KOPT-K1 (cell line): ENCODE results near the gene ANXA7.

Experiments
- H3K27ac ChIP-seq: fragments of 200-600 bp; sonication (generic); 2 replicates; pipeline ENCODE4 v1.5.1; 2016; ENCODE audit warnings: antibody characterized with exemption, mild to moderate bottlenecking, low read depth, low read length; ENCODE audit not compliant: poor library complexity, severe bottlenecking
- H3K36me3 ChIP-seq: fragments of 200-600 bp; sonication (generic); 2 replicates; pipeline ENCODE4 v1.5.1; 2017; ENCODE audit warnings: antibody characterized with exemption, mild to moderate bottlenecking, low read length, moderate library complexity; ENCODE audit not compliant: insufficient read depth
- H3K9me3 ChIP-seq: fragments of 200-600 bp; sonication (generic); 2 replicates; pipeline ENCODE4 v1.5.1; 2017; ENCODE audit warnings: antibody characterized with exemption, low read length, mild to moderate bottlenecking; ENCODE audit not compliant: insufficient read depth, poor library complexity, severe bottlenecking

Gene ANXA7

DNA sequence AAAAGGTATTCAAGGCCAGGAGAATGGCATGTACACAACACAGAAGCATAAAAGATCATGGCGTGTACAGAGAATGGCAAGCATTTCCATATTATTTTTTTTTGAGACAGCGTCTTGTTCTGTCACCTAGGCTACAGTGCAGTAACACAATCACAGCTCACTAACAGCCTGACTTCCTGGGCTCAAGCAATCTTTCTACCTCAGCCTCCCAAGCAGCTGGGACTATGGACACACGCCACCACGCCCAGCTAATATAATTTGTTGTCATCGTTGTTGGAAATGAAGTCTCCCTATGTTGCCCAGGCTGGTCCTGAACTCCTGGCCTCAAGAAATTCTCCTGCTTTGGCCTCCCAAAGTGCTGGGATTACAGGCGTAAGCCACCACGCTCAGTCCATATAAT lies 27.3 kb downstream of the ANXA7 start:
- Histone ChIP-seq H3K27ac (no peak overlapping the region), H3K36me3 (peaks cover 87% of the 10 kb centered on the region), H3K9me3 (no peaks in the 10 kb centered on the region)

DNA sequence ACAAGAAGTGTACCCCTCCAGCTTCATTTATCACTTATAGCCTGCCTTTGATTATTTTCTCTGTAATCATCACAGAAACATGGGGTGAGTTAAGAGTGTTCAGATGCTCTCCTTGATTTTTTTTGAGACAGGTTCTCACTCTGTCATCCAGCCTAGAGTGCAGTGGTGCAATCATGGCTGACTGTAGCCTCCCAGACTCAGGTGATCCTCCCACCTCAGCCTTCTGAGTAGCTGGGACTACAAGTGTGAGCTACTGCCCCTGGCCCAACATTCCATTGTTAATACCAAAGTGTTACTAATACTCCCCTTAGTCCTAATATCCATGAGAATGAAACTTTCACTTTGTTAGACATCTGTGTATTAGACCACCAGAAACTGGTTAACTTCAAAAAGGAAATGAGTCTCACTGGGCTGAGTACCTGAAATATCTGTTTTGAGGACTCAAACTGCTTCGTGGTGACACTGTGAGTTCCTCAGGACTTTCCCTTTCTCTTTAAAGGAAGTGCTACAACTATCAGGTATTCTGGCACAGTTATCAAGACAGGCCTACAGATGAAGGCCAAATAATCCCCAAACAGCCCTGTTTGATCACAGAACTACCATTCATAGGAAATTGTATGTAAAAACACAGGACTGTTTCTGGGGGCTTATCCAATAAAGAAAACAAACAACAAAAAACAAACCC lies 34.7 kb downstream of the ANXA7 start:
- no peaks in the 10 kb centered on the region for H3K9me3 ChIP-seq
- no peak overlapping the region for H3K27ac ChIP-seq
- H3K36me3 ChIP-seq: peaks cover 91% of the 10 kb centered on the region

- Histone ChIP-seq H3K9me3 (no peaks in the 10 kb centered on the region), H3K27ac (no peak overlapping the region), H3K36me3 (peaks cover 74% of the 10 kb centered on the region)
Measured at GRCh38 chr10:73376679-73377078, 37.2 kb downstream of the ANXA7 start.

- Histone ChIP-seq H3K36me3 (peaks cover 38% of the 10 kb centered on the region), H3K27ac (no peak overlapping the region), H3K9me3 (no peaks in the 10 kb centered on the region)
Measured at GRCh38 chr10:73368238-73368637, 45.6 kb downstream of the ANXA7 start.

DNA sequence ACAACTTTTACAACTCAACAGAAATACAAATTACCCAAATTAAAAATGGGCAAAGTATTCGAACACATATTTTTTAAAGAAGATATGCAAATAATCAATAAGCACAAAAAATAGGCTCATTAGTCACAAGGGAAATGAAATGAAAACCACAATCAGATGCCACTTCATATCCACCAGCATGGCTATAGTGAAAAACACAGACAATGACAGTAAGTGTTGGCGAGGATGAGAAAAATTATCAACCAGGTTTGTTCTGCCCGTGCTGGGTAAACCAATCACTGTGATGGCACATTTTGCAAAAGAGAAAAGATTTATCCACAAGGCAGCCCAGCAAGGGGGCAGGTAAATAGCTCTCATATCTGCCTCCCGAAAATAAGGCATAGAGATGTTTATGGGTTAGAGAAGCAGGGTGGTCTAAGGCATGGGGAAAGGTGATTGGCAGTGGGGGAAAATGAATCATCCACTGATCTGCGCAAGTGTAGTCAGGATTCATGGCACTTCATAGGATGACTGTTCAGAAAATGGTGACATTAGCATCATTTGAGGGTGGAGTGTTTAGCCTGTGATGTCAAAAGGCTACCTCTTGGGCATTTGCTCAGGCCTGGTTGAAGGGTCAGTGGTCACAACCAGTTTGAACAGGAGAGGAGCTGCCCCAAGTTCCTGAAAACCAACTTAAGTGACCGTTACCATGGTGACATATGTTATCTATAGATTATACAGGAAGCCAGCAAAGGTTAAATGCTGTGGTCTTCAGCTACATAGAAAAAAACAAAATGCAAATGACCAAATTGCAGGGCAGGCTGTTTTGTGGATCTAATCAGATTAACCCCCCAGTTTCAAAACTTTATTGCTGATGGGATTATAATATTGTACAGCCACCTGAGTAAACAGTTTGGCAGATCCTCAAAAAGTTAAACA lies 47.2 kb downstream of the ANXA7 start:
- H3K9me3 ChIP-seq: no peaks in the 10 kb centered on the region
- peaks cover 37% of the 10 kb centered on the region for H3K36me3 ChIP-seq
- H3K27ac ChIP-seq: no peak overlapping the region

DNA sequence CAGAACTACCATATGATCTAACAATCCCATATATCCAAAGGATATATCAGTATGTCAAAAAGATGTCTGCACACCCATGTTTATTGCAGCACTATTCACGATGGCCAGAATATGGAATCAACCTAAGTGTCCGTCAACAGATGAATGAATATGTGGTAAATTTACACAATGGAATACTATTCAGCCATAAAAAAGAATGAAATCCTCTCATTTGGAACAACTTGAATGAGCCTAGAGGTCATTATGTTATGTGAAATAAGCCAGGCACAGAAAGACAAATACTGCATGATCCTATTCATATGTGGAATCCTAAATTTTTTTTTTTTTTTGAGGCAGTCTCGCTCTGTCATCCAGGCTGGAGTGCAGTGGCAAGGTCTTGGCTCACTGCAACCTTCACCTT lies 48.9 kb downstream of the ANXA7 start:
- Histone ChIP-seq H3K36me3 (peaks cover 37% of the 10 kb centered on the region), H3K27ac (no peak overlapping the region), H3K9me3 (no peaks in the 10 kb centered on the region)

DNA sequence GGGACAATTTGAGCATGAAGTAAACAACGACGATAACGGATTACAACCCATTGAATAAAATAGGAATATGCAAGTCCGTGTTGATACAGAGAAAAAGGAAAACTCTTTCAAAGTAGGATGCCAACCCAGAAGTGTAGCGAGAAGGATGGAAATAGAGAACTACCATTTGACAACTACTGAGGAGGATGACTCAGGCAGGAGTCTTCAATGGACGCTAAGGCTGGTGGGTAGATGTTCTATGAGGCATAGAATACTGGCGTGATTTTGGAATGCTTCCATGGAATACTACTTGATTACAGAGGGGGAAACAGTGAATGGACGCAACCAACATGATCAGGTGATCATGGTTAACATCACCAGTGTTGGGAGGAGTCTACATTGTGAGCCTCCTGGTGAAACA lies 54.4 kb downstream of the ANXA7 start:
- no peaks in the 10 kb centered on the region for H3K9me3 ChIP-seq
- H3K27ac ChIP-seq: no peak overlapping the region
- H3K36me3 ChIP-seq: peaks cover 3% of the 10 kb centered on the region

DNA sequence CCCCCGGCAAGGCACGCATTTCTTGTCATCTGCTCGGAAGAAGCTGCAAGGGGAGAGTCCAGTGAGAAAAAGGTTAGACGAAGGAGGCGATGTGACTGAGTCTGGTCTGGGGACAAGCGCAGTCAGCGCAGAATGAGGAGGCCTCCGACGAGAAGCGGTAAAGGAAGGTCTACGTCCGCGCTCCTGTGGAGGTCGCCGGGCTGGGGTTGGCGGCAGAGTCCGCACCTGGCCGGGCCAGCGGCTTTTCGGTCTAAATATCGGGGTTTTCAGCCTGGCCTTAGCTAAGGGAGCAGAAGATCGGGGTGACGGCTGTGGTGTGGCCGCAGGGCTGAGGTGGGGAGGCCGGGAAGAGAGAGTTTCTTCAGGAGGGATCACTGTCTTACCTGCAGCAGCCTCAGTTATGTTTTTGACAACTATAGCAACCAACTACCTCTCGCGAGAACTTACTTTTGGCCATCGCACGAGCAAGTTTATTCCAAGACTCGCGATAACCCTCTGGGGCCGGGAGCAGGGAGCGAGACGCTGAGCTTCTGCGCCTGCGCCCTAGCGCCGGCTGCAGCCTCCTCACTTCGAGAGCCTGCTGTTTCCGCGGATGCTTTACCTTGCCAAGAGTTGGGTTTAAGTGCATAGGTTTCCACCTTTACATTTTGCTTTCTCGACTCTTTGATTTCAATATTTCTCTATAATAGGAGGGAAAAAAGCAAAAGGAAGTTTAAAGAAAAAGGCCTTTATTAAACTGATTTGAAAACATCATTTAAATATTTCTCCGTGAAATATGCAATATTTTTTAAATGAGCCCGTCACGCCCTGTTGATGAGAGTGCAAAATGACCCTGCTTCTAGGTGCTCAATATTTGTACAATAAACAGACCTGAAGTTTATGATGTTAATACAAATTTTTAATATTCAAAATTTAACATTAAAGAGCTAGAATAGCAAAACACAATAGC lies 55.3 kb downstream of the ANXA7 start, which contains the start of gene CFAP70:
TSS of gene CFAP70 (minus strand) at position 534 of the 949 bp plus-strand sequence. CDS start 4,068 bp downstream, outside the sequence.
- Histone ChIP-seq H3K9me3 (no peaks in the 10 kb centered on the region), H3K27ac (peak within 1 kb of the TSS; percentile 31), H3K36me3 (no peaks in the 10 kb centered on the region)

- H3K27ac ChIP-seq: no peak overlapping the region
- H3K9me3 ChIP-seq: no peaks in the 10 kb centered on the region
- H3K36me3 ChIP-seq: no peaks in the 10 kb centered on the region
Measured at GRCh38 chr10:73357821-73358220, 56.0 kb downstream of the ANXA7 start.

- Histone ChIP-seq H3K27ac (no peak overlapping the region), H3K36me3 (no peaks in the 10 kb centered on the region), H3K9me3 (no peaks in the 10 kb centered on the region)
Measured at GRCh38 chr10:73357166-73357565, 56.7 kb downstream of the ANXA7 start.

DNA sequence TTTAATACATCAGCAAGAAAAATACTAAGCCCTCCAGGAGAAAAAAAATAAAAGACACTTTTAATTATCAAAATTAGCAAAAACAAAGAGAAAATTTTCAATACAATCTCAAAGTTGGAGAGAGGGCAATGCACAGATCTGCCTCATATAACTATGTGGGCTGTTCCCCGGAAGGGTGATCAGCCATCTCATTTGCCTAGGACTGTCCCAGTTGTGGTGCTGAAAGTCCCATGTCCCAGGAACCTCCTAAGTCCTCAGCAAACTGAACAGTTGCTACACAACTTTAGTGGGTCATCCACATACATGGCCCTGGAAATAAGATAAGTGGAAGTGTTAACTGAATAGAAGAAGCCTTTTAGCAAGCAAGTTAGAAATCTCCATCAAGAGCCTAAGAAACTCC lies 69.6 kb downstream of the ANXA7 start:
- Histone ChIP-seq H3K9me3 (peaks cover 17% of the 10 kb centered on the region), H3K27ac (no peak overlapping the region), H3K36me3 (no peaks in the 10 kb centered on the region)

DNA sequence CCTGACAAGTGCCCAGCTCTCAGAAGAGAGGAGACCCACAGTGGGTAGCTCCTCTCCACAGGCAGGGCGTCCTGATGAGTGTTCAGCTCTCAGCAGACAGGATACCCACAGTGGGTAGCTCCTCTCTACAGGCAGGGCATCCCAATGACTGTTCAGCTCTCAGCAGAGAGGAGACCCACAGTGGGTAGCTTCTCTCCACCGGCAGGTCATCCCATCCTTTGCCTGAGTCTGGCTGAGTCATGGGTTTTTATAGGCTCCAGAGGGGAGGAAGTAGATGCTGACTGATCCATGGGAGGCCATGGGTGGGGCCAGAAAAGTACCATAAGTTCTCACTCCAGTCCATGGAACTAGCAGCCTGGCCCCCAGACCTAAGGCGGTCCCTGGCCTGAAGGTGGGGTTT lies 73.7 kb downstream of the ANXA7 start:
- Histone ChIP-seq H3K9me3 (peaks cover 17% of the 10 kb centered on the region), H3K27ac (no peak overlapping the region), H3K36me3 (no peaks in the 10 kb centered on the region)

GRCh38 chr10:73339436-73339835 lies 74.4 kb downstream of the ANXA7 start:
- H3K9me3 ChIP-seq: peaks cover 17% of the 10 kb centered on the region
- H3K36me3 ChIP-seq: no peaks in the 10 kb centered on the region
- H3K27ac ChIP-seq: no peak overlapping the region

DNA sequence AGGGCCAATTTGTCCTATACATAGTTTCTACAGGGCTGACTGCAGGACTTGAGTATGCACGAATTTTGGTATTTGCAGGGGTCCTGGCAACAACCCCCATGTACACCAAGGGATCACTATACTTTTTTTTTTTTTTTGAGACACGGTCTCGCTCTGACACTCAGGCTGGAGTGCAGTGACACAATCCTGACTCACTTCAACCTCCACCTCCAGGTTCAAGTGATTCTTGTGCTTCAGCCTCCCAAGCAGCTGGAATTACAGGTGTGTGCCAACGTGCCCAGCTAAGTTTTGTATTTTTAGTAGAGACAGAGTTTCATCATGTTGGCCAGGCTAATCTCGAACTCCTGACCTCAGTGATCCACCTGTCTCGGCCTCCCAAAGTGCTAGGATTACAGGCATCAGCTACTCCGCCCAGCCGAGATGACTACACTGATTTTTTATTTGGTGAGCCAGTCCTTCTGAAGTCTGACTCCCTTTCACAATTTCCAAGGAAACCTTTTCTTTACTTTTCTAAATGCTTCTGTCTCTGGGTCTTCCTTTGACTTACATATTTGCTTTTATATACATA lies 75.0 kb downstream of the ANXA7 start:
- Histone ChIP-seq H3K9me3 (peaks cover 17% of the 10 kb centered on the region), H3K27ac (no peak overlapping the region), H3K36me3 (no peaks in the 10 kb centered on the region)
